ENCODE results near the gene ACTN3.

DNA sequence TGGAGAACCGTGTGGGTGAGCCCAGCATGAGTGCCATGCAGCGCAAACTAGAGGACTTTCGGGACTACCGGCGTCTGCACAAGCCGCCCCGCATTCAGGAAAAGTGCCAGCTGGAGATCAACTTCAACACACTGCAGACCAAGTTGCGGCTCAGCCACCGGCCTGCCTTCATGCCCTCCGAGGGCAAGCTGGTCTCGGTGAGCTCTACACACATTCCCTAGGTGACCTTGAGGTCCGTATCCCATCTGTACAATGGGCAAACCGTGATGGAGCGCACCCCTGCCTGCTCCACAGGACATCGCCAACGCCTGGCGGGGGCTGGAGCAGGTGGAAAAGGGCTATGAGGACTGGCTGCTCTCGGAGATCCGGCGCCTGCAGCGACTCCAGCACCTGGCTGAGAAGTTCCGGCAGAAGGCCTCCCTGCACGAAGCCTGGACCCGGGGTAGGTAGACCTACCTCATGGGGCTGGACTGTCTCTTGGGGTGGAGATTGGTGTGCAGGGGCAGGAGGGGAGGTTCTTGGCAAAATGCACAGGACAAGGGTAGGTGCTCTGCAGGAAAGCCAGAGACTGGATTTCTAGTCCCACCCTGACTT is 11.1 kb downstream of the ACTN3 start:
- no peak for TF ChIP-seq EZH2phosphoT487 (IDR thresholded peaks at IDR 0.05; ENCODE audit: borderline replicate concordance, low read length)
- TF ChIP-seq, protein P1, sequence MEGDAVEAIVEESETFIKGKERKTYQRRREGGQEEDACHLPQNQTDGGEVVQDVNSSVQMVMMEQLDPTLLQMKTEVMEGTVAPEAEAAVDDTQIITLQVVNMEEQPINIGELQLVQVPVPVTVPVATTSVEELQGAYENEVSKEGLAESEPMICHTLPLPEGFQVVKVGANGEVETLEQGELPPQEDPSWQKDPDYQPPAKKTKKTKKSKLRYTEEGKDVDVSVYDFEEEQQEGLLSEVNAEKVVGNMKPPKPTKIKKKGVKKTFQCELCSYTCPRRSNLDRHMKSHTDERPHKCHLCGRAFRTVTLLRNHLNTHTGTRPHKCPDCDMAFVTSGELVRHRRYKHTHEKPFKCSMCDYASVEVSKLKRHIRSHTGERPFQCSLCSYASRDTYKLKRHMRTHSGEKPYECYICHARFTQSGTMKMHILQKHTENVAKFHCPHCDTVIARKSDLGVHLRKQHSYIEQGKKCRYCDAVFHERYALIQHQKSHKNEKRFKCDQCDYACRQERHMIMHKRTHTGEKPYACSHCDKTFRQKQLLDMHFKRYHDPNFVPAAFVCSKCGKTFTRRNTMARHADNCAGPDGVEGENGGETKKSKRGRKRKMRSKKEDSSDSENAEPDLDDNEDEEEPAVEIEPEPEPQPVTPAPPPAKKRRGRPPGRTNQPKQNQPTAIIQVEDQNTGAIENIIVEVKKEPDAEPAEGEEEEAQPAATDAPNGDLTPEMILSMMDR (conservative IDR thresholded peaks at IDR 0.05; ENCODE audit: low read depth, low read length) = no peak

All from PC-3 (cell line).